Measurements from ENCODE around the gene ABR. TPM values are rescaled to one million over a fixed set of nuclear protein-coding genes. Genes with fewer than 3 reads are reported as not detected.

Gene ABR
- total RNA-seq, 1 donor from 2014 or later = 195 TPM

- H3K4me3 ChIP-seq (ENCODE audit: low read depth, low read length) = peak overlapping the region; percentile 60
- peak; percentile 76 for TF ChIP-seq CTCF (conservative IDR thresholded peaks at IDR 0.05; ENCODE audit: low read depth, low read length)
- DNase-seq (ENCODE audit: low read depth) = peak; percentile 35
Observed at GRCh38 chr17:980406-981291, 199.1 kb downstream of the ABR start.

- TF ChIP-seq CTCF (conservative IDR thresholded peaks at IDR 0.05; ENCODE audit: low read depth, low read length) = no peak
- H3K4me3 ChIP-seq (ENCODE audit: low read depth, low read length) = peak within 1 kb of the TSS; percentile 74
- no peak for DNase-seq (ENCODE audit: low read depth)
Observed at GRCh38 chr17:979539-980405, 200.0 kb downstream of the ABR start, which contains the start of gene NXN. Gene NXN, minus strand, starts transcription at chr17:979776.

GRCh38 chr17:979212-979538, 200.6 kb downstream of the ABR start:
- TF ChIP-seq CTCF (conservative IDR thresholded peaks at IDR 0.05; ENCODE audit: low read depth, low read length) = no peak
- DNase-seq (ENCODE audit: low read depth) = no peak
- H3K4me3 ChIP-seq (ENCODE audit: low read depth, low read length) = peak overlapping the region; percentile 74

- no peak for DNase-seq (ENCODE audit: low read depth)
- TF ChIP-seq CTCF (conservative IDR thresholded peaks at IDR 0.05; ENCODE audit: low read depth, low read length) = no peak
- peak overlapping the region; percentile 74 for H3K4me3 ChIP-seq (ENCODE audit: low read depth, low read length)
Observed at GRCh38 chr17:978103-979093, 201.4 kb downstream of the ABR start.

GRCh38 chr17:977166-977565, 202.6 kb downstream of the ABR start:
- DNase-seq (ENCODE audit: low read depth) = no peak
- no peak for TF ChIP-seq CTCF (conservative IDR thresholded peaks at IDR 0.05; ENCODE audit: low read depth, low read length)
- no peak overlapping the region for H3K4me3 ChIP-seq (ENCODE audit: low read depth, low read length)

GRCh38 chr17:976312-976711, 203.5 kb downstream of the ABR start:
- DNase-seq (ENCODE audit: low read depth) = no peak
- no peak for TF ChIP-seq CTCF (conservative IDR thresholded peaks at IDR 0.05; ENCODE audit: low read depth, low read length)
- no peak overlapping the region for H3K4me3 ChIP-seq (ENCODE audit: low read depth, low read length)
